Keratinocyte (primary cell): Measurements from ENCODE around the gene SLC27A4. TPM values are rescaled to one million over a fixed set of nuclear protein-coding genes. Genes with fewer than 3 reads are reported as not detected.

Source experiments
- DNase-seq: peaks from one replicate; pipeline ENCODE4 v3.0.0-alpha.2; 2011; ENCODE audit warnings: low read depth, missing footprints, low spot score
- FAIRE-seq: peaks from 2 replicates; lab custom pipeline; 2011; peaks lifted over from hg19 to GRCh38; lab: Jason Lieb, UNC
- H2AFZ ChIP-seq: 2 replicates; pipeline ENCODE4 v1.6.0; 2012; ENCODE audit warnings: low read length, control low read depth, inconsistent platforms; ENCODE audit not compliant: control insufficient read depth
- H3K27ac ChIP-seq: 2 replicates; pipeline ENCODE4 v1.5.1; 2011; ENCODE audit warnings: low read length; ENCODE audit not compliant: control insufficient read depth, insufficient read depth
- H3K27me3 ChIP-seq: 3 replicates; pipeline ENCODE4 v1.6.0; 2011; ENCODE audit warnings: low read length; ENCODE audit not compliant: control insufficient read depth, insufficient read depth; ENCODE audit errors: extremely low read depth
- H3K36me3 ChIP-seq, 2 experiments: 2 replicates in 1 of 2; 3 replicates in 1 of 2; pipeline ENCODE4 v1.5.1; 2011; ENCODE audit warnings: low read length in 2 of 2, mild to moderate bottlenecking in 1 of 2; ENCODE audit not compliant: control insufficient read depth in 2 of 2, insufficient read depth in 2 of 2; ENCODE audit errors: extremely low read depth in 1 of 2
- H3K4me1 ChIP-seq: 3 replicates; pipeline ENCODE4 v1.5.1; 2011; ENCODE audit warnings: low read length; ENCODE audit not compliant: control insufficient read depth, insufficient read depth; ENCODE audit errors: extremely low read depth
- H3K4me2 ChIP-seq: 3 replicates; pipeline ENCODE4 v1.6.0; 2011; ENCODE audit warnings: low read depth, low read length; ENCODE audit not compliant: control insufficient read depth, insufficient read depth; ENCODE audit errors: extremely low read depth
- H3K4me3 ChIP-seq, 3 experiments: fragments of 200-600 bp in 1 of 3; sonication (generic) in 1 of 3; 2 replicates in 2 of 3; 3 replicates in 1 of 3; pipeline ENCODE4 v1.5.1; 2011 to 2016; ENCODE audit warnings: low read length in 3 of 3, mild to moderate bottlenecking in 3 of 3, control low read depth in 2 of 3, inconsistent platforms in 1 of 3, low read depth in 1 of 3, mixed read lengths in 1 of 3, mixed run types in 1 of 3, moderate library complexity in 1 of 3; ENCODE audit not compliant: control insufficient read depth in 2 of 3, insufficient read depth in 2 of 3; ENCODE audit errors: extremely low read depth in 1 of 3
- H3K79me2 ChIP-seq: 2 replicates; pipeline ENCODE4 v1.6.0; 2012; ENCODE audit warnings: low read length; ENCODE audit not compliant: control insufficient read depth, insufficient read depth
- H3K9ac ChIP-seq: 3 replicates; pipeline ENCODE4 v1.6.0; 2011; ENCODE audit warnings: low read length; ENCODE audit not compliant: control insufficient read depth, insufficient read depth; ENCODE audit errors: extremely low read depth
- H3K9me1 ChIP-seq: 3 replicates; pipeline ENCODE4 v1.6.0; 2011; ENCODE audit warnings: low read length; ENCODE audit not compliant: control insufficient read depth, insufficient read depth; ENCODE audit errors: extremely low read depth
- H3K9me3 ChIP-seq: 2 replicates; pipeline ENCODE4 v1.5.1; 2012; ENCODE audit warnings: low read depth, low read length; ENCODE audit not compliant: control insufficient read depth
- H4K20me1 ChIP-seq: 3 replicates; pipeline ENCODE4 v1.6.0; 2011; ENCODE audit warnings: low read length; ENCODE audit not compliant: control insufficient read depth, insufficient read depth; ENCODE audit errors: extremely low read depth
- CTCF ChIP-seq, 3 experiments: IDR thresholded peaks in 1 of 3; conservative IDR thresholded peaks in 1 of 3; optimal IDR thresholded peaks in 1 of 3; 2 replicates in 2 of 3; 3 replicates in 1 of 3; pipeline versions ENCODE3 to v1.5.1; 2011; ENCODE audit warnings: low read length in 3 of 3, mild to moderate bottlenecking in 3 of 3, moderate library complexity in 2 of 3, control low read depth in 1 of 3, inconsistent platforms in 1 of 3; ENCODE audit not compliant: insufficient read depth in 2 of 3; ENCODE audit errors: extremely low read depth in 1 of 3
- EZH2 ChIP-seq: IDR thresholded peaks from one replicate; pipeline ENCODE4 v1.6.1; 2012; ENCODE audit warnings: inconsistent platforms, mild to moderate bottlenecking, low read length, moderate library complexity
- dilution Hi-C: fragments of 300-500 bp; cut with MboI; formaldehyde crosslinking; loops from one replicate; pipeline ENCODE4 v1.7.0; 2020; ENCODE audit warnings: low sequenced_read_pairs; ENCODE audit not compliant: extremely low pct_ligation_motif_present
- polyA plus RNA-seq, 5 experiments: library from polyadenylated mRNA; depleted of rRNA in 3 of 5; stranded (reverse) in 3 of 5; stranded (forward) in 1 of 5; unstranded in 1 of 5; fragments of >200 nt; gene quantifications; 1 replicate in 1 of 5; 2 replicates in 3 of 5; 3 replicates in 1 of 5; pipeline versions ENCODE4 v1.2.1 to v1.2.3, GENCODE V29; 2011 to 2012; ENCODE audit warnings: missing spikeins in 2 of 5, low read depth in 1 of 5, low replicate concordance in 1 of 5

SLC27A4 gene
- polyA plus RNA-seq, 1 donor (not counting 4 experiments of a cell fraction or from before 2014, with no cell fraction given): 17.3 TPM

GRCh38 chr9:128405780-128406171, 65.4 kb downstream of the SLC27A4 start:
- no peak overlapping the region for H3K9ac ChIP-seq
- DNase-seq: no peak
- no peak overlapping the region for H3K4me3 ChIP-seq
- H3K27ac ChIP-seq: no peak overlapping the region
- no peaks in the 10 kb centered on the region for H3K9me3 ChIP-seq
- no peaks in the 10 kb centered on the region for H3K4me1 ChIP-seq
- no peaks in the 10 kb centered on the region for H3K79me2 ChIP-seq
- H2AFZ ChIP-seq: no peak overlapping the region
- H3K36me3 ChIP-seq: no peaks in the 10 kb centered on the region
- peaks cover 16% of the 10 kb centered on the region for H3K27me3 ChIP-seq
- TF ChIP-seq EZH2 (no peak), CTCF (optimal IDR thresholded peaks at IDR 0.05 in 1 of 3, IDR thresholded peaks at IDR 0.05 in 1 of 3, conservative IDR thresholded peaks at IDR 0.05 in 1 of 3; ENCODE audit: extremely low read depth in 1 of 3, insufficient read depth in 2 of 3, low read length in 3 of 3) (no peak)
- no peaks in the 10 kb centered on the region for H4K20me1 ChIP-seq
- no peaks in the 10 kb centered on the region for H3K9me1 ChIP-seq
- dilution Hi-C loops: no loop called here
- H3K4me2 ChIP-seq: no peak overlapping the region
- FAIRE-seq: no peak

DNA sequence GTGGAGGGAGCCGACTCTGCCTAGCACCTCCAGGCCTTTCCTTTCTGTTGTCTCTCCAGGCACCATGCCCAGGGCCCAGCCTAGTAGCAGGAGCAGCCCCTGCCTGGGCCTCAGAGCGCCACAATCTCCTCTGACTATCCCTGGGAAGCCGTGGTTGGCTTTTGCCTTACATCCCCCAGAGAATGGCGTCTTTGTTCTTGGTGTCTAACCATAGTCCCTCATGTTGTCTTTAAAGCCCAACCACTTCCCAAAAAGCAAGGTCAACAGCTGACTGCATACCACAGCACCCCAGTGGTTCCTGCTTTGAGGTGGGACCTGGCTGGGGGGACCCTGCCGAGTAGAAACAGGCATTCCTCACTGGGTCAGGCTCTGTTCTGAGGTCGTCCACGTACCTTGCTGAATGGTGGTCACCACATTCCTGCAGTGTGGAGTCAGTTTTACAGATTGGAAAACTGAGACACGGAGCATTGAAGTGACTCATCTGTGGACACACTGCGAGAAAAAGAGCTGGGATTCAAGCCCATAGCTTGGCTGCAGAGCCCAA, 66.6 kb downstream of the SLC27A4 start:
- Histone ChIP-seq H3K9ac (no peak overlapping the region), H3K4me3 (no peak overlapping the region), H3K27me3 (peaks cover 22% of the 10 kb centered on the region), H3K9me1 (no peaks in the 10 kb centered on the region), H3K4me1 (no peaks in the 10 kb centered on the region), H3K27ac (no peak overlapping the region), H4K20me1 (no peaks in the 10 kb centered on the region), H3K4me2 (no peak overlapping the region), H3K79me2 (no peaks in the 10 kb centered on the region), H3K36me3 (no peaks in the 10 kb centered on the region), H3K9me3 (no peaks in the 10 kb centered on the region), H2AFZ (no peak overlapping the region)
- dilution Hi-C loops: no loop called here
- TF ChIP-seq CTCF (optimal IDR thresholded peaks at IDR 0.05 in 1 of 3, IDR thresholded peaks at IDR 0.05 in 1 of 3, conservative IDR thresholded peaks at IDR 0.05 in 1 of 3; ENCODE audit: extremely low read depth in 1 of 3, insufficient read depth in 2 of 3, low read length in 3 of 3) (no peak), EZH2 (no peak)
- DNase-seq (no peak), FAIRE-seq (no peak)
